Effector memory CD4-positive, alpha-beta T cell (primary cell): Measurements from ENCODE around the gene UBE2F.
"Not testable (repeated sequence)": the region's sequence is repeated elsewhere in the genome, so short reads cannot be mapped to it uniquely, and the experiment has no call there.

Experiments
- DNase-seq, 3 donors: peaks; one replicate each; pipeline ENCODE4 v3.0.0-alpha.2; 2020
- H3K27ac ChIP-seq: 2 replicates; pipeline ENCODE4 v1.7.0; 2013; ENCODE audit warnings: mild to moderate bottlenecking, low read length, moderate library complexity; ENCODE audit not compliant: insufficient read depth, poor library complexity, severe bottlenecking
- H3K27me3 ChIP-seq: replicated peaks from 2 replicates; pipeline ENCODE4 v1.7.0; 2013; ENCODE audit warnings: mild to moderate bottlenecking, low read length; ENCODE audit not compliant: insufficient read depth, control insufficient read depth, poor library complexity, severe bottlenecking
- H3K36me3 ChIP-seq: 2 replicates; pipeline ENCODE4 v1.7.0; 2013; ENCODE audit warnings: mild to moderate bottlenecking, low read length, moderate library complexity; ENCODE audit not compliant: control insufficient read depth, insufficient read depth
- H3K4me1 ChIP-seq: 2 replicates; pipeline ENCODE4 v1.7.0; 2013; ENCODE audit warnings: low read length, mild to moderate bottlenecking; ENCODE audit not compliant: control insufficient read depth, insufficient read depth, poor library complexity, severe bottlenecking
- H3K4me3 ChIP-seq: 2 replicates; pipeline ENCODE4 v1.7.0; 2013; ENCODE audit warnings: low read length, low read depth, mild to moderate bottlenecking; ENCODE audit not compliant: insufficient read depth, poor library complexity, severe bottlenecking
- H3K9me3 ChIP-seq: 2 replicates; pipeline ENCODE4 v1.7.0; 2013; ENCODE audit warnings: mild to moderate bottlenecking, low read length, moderate library complexity; ENCODE audit not compliant: control insufficient read depth

The UBE2F gene

DNA sequence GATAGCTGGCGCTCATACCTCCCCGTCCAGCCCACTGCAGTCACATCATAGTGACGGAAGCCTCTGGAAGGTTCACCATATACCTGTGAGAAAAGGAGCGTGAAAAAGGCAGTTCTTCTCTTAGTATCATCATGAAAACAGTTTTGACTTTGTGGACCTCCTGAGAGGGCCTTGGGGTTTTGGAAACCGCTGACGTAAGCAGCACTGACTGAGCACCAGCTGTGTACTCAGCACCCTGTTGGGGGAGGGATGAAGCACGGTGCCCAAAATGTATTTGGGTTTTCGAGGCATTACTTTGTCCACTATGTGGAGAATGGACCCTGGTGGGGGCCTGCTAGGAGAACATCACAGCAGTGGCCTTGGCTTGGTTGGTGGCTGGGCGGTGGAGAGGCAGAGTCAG is 99.4 kb downstream of the UBE2F start:
- Histone ChIP-seq H3K36me3 (peaks cover 3% of the 10 kb centered on the region), H3K4me3 (no peak overlapping the region), H3K9me3 (no peaks in the 10 kb centered on the region), H3K27ac (no peak overlapping the region), H3K27me3 (no peaks in the 10 kb centered on the region), H3K4me1 (peaks cover 31% of the 10 kb centered on the region)
- no peak for DNase-seq

DNA sequence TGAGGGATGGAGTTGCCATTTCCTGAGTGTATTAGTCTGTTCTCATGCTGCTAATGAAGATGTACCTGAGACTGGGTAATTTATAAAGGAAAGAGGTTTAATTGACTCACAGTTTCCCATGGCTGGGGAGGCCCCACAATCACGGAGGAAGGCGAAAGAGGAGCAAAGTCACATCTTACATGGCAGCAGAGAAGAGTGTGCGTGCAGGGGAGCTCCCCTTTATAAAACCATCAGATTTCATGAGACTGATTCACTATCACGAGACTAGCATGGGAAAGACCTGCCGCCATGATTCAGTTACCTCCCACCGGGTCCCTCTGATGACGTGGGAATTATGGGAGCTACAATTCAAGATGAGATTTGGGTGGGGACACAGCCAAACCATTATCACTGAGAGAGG is 99.9 kb downstream of the UBE2F start:
- H3K36me3 ChIP-seq, DNase-seq, H3K4me3 ChIP-seq, H3K27ac ChIP-seq, H3K27me3 ChIP-seq, H3K9me3 ChIP-seq: not testable (repeated sequence)
- H3K4me1 ChIP-seq, result peaks cover 26% of the 10 kb centered on the region

DNA sequence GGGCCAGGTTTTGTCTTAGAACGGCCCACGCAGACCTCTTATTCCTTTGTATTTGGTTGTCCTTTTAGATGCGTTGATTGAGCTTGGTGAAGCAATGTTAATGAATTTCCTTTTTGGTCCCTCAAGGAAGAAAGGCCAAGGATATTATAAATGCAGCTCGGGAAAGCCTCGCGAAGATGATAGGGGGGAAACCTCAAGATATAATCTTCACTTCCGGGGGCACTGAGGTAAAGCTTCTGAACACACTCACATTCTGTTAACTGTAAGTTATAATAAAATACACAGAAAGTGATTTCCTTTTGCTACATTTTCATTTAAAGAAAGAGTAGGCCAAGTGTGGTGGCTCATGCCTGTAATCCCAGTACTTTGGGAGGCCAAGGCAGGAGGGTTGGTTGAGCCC is 101.1 kb downstream of the UBE2F start:
- Histone ChIP-seq H3K27me3 (no peaks in the 10 kb centered on the region), H3K27ac (no peak overlapping the region)

DNA sequence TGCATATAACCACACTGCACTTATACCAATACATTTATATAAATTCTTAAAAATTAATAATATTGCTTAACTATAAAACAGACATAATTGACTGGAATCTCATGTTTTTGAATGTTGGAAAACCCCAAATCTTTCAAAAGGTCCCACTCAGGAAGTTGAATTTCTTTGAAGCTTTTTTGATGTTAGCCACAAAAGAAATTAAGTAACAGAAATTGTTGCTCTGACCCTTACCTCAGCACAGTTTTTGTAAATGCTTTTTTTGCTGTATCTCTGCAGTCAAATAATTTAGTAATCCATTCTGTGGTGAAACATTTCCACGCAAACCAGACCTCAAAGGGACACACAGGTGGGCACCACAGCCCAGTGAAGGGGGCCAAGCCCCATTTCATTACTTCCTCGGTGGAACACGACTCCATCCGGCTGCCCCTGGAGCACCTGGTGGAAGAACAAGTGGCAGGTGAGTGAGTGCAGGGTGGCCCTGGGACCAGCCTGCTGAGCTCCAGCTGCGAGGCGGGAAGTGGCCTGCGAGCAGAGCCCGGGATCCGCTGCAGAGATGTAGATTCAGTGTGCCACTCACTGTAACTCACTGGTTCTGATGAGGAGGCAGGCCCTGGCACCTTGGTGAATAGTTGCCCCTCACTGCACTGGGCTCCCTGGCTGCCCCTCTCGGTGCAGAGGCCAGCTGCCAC is 102.4 kb downstream of the UBE2F start:
- peaks cover 3% of the 10 kb centered on the region for H3K36me3 ChIP-seq
- H3K4me3 ChIP-seq, result peak overlapping the region; percentile 4
- peak in 1 of 3 donors; percentile 5 for DNase-seq
- no peaks in the 10 kb centered on the region for H3K9me3 ChIP-seq
- peaks cover 23% of the 10 kb centered on the region for H3K4me1 ChIP-seq
- H3K27me3 ChIP-seq, result no peaks in the 10 kb centered on the region
- H3K27ac ChIP-seq, result peak overlapping the region; percentile 35

More for the DNA sequence above, 101.1 kb downstream of the UBE2F start:
- Histone ChIP-seq H3K9me3 (no peaks in the 10 kb centered on the region), H3K36me3 (peaks cover 3% of the 10 kb centered on the region), H3K4me1 (peaks cover 23% of the 10 kb centered on the region), H3K4me3 (no peak overlapping the region)
- DNase-seq, result no peak

- H3K9me3 ChIP-seq, result no peaks in the 10 kb centered on the region
- H3K27ac ChIP-seq, result peak overlapping the region; percentile 35
- peaks cover 3% of the 10 kb centered on the region for H3K36me3 ChIP-seq
- H3K4me3 ChIP-seq, result no peak overlapping the region
- peaks cover 23% of the 10 kb centered on the region for H3K4me1 ChIP-seq
- H3K27me3 ChIP-seq, result no peaks in the 10 kb centered on the region
- DNase-seq, result no peak
Measured at GRCh38 chr2:238069877-238070276, 103.1 kb downstream of the UBE2F start.

DNA sequence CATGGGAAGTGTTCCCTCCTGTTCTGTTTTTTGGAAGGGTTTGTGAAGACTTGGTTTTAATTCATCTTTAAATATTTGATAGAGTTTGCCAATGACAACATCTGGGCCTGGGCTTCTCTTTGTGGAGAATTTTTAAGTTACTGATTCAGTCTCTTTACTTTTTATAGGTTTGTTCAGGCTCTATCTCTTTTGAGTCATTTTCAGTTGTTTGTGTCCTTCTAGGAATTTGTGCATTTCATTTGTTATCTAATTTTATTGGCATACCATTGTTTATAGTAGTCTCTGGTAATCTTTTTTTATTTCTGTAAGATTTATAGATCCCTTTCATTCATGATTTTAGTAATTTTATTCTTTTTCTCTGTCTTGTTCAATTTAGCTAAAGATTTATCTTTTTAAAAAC is 108.6 kb downstream of the UBE2F start:
- peaks cover 7% of the 10 kb centered on the region for H3K36me3 ChIP-seq
- H3K27ac ChIP-seq, result no peak overlapping the region
- DNase-seq, result no peak

GRCh38 chr2:238077292-238077691 is 110.5 kb downstream of the UBE2F start:
- Histone ChIP-seq H3K4me1 (no peaks in the 10 kb centered on the region), H3K27me3 (no peaks in the 10 kb centered on the region), H3K4me3 (no peak overlapping the region), H3K36me3 (peaks cover 18% of the 10 kb centered on the region), H3K9me3 (no peaks in the 10 kb centered on the region), H3K27ac (no peak overlapping the region)
- no peak for DNase-seq

More for the DNA sequence above, 108.6 kb downstream of the UBE2F start:
- Histone ChIP-seq H3K9me3 (no peaks in the 10 kb centered on the region), H3K4me3 (no peak overlapping the region), H3K4me1 (no peaks in the 10 kb centered on the region), H3K27me3 (no peaks in the 10 kb centered on the region)

DNA sequence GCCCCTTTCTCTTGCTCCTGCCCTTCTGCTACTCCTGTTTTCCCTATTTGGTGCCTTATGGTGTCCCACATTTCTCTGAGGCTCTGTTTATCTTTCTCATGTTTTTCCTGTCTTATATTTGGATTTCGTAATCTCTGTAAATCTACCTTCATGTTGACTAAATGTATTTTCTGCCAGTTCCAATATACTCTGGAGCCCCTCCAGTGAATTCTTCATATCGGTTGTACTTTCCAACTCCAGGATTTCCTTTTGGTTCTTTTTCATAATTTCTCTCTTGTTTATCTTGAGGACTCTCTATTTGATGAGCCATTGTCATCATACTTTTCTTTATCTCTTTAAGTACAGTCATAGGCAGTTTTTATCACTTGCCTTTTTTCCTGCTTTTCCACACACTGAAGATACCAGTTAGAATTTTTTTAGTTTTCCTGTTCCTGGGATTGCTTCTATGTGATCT is 113.1 kb downstream of the UBE2F start:
- H3K27me3 ChIP-seq, result no peaks in the 10 kb centered on the region
- no peaks in the 10 kb centered on the region for H3K4me1 ChIP-seq
- no peak for DNase-seq
- no peak overlapping the region for H3K4me3 ChIP-seq
- H3K9me3 ChIP-seq, result no peaks in the 10 kb centered on the region
- peaks cover 32% of the 10 kb centered on the region for H3K36me3 ChIP-seq
- H3K27ac ChIP-seq, result no peak overlapping the region

DNA sequence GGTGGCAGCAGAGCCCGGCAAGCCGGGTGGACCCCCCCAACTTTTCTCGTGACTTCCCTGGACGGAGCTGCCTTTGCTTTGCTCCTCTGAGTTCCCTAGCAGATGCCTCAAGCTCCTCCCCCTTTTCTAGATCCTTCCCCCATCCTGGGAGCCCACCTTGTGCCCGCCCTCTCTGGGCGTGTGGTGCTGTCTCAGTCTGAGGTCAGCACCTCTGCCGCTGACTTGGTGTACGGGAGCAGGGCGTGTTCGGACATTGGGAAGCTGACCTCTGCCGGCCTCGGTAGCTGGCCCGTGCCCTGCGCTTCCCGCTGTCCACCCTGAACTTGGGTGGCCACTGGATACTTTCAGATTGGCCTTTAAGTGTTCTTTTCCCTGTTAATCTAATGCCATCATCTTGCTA is 113.7 kb downstream of the UBE2F start:
- no peak overlapping the region for H3K27ac ChIP-seq
- H3K4me1 ChIP-seq, result no peaks in the 10 kb centered on the region
- H3K4me3 ChIP-seq, result no peak overlapping the region
- DNase-seq, result no peak
- H3K9me3 ChIP-seq, result no peaks in the 10 kb centered on the region
- no peaks in the 10 kb centered on the region for H3K27me3 ChIP-seq
- H3K36me3 ChIP-seq, result peaks cover 32% of the 10 kb centered on the region

DNA sequence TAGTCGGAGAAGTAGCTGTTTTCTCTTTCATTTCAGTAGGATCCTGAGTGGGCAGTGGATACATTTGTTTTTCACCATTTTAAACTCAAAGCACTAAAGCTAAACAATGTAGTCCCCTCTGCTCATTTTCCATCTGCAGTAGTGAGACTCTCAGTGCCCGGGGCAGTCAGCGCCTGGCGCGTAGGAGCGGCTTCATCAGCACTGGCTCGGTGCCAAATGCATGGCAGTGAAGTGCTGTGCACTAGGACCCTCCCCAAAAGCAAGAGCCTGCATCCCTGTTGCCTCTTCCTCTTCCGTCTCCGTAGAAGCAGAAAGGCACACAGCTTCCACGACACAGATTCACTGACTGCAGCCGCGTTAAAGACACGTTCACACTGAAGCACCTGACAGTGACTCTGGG is 114.3 kb downstream of the UBE2F start:
- no peak overlapping the region for H3K27ac ChIP-seq
- H3K4me3 ChIP-seq, result no peak overlapping the region
- no peaks in the 10 kb centered on the region for H3K9me3 ChIP-seq
- DNase-seq, result no peak
- H3K36me3 ChIP-seq, result peaks cover 32% of the 10 kb centered on the region
- H3K27me3 ChIP-seq, result no peaks in the 10 kb centered on the region
- H3K4me1 ChIP-seq, result no peaks in the 10 kb centered on the region
